Measurements from ENCODE around the gene CCNT1. TPM values are rescaled to one million over a fixed set of nuclear protein-coding genes. Genes with fewer than 3 reads are reported as not detected.
A peak's percentile ranks its signal among the peaks of the same experiment; 100 is the strongest.
"Not testable (repeated sequence)": the region's sequence is repeated elsewhere in the genome, so short reads cannot be mapped to it uniquely, and the experiment has no call there.

The CCNT1 gene
- total RNA-seq, 1 experiment from 2014 or later: 33.2 TPM

GRCh38 chr12:48691826-48692487, 24.6 kb downstream of the CCNT1 start:
- DNase-seq (ENCODE audit: low read depth): no peak

GRCh38 chr12:48690990-48691389, 25.5 kb downstream of the CCNT1 start:
- DNase-seq (ENCODE audit: low read depth): no peak

- no peak for DNase-seq (ENCODE audit: low read depth)
Observed at GRCh38 chr12:48690436-48690835, 26.1 kb downstream of the CCNT1 start.

- no peak for DNase-seq (ENCODE audit: low read depth)
Observed at GRCh38 chr12:48688836-48689235, 27.7 kb downstream of the CCNT1 start.

GRCh38 chr12:48687592-48687991, 28.9 kb downstream of the CCNT1 start:
- DNase-seq (ENCODE audit: low read depth): no peak

- no peak for DNase-seq (ENCODE audit: low read depth)
Observed at GRCh38 chr12:48686615-48687334, 29.7 kb downstream of the CCNT1 start.

- no peak for DNase-seq (ENCODE audit: low read depth)
Observed at GRCh38 chr12:48686037-48686595, 30.4 kb downstream of the CCNT1 start.

GRCh38 chr12:48683534-48683933, 33.0 kb downstream of the CCNT1 start:
- no peak for DNase-seq (ENCODE audit: low read depth)

GRCh38 chr12:48682927-48683326, 33.6 kb downstream of the CCNT1 start:
- DNase-seq (ENCODE audit: low read depth): no peak

GRCh38 chr12:48682533-48682905, 34.0 kb downstream of the CCNT1 start:
- DNase-seq (ENCODE audit: low read depth): not testable (repeated sequence)

GRCh38 chr12:48681710-48682532, 34.6 kb downstream of the CCNT1 start, which contains the start of gene KANSL2:
Gene KANSL2 (minus strand): TSS chr12:48682238. CDS start chr12:48681632, 606 bp downstream.
- DNase-seq (ENCODE audit: low read depth): peak; percentile 99

GRCh38 chr12:48681399-48681709, 35.2 kb downstream of the CCNT1 start:
- DNase-seq (ENCODE audit: low read depth): no peak

- no peak for DNase-seq (ENCODE audit: low read depth)
Observed at GRCh38 chr12:48680861-48681260, 35.6 kb downstream of the CCNT1 start.

- DNase-seq (ENCODE audit: low read depth): no peak
Observed at GRCh38 chr12:48678551-48679185, 37.8 kb downstream of the CCNT1 start.

GRCh38 chr12:48671231-48671856, 45.2 kb downstream of the CCNT1 start:
- peak; percentile 19 for DNase-seq (ENCODE audit: low read depth)

GRCh38 chr12:48668996-48669395, 47.5 kb downstream of the CCNT1 start:
- DNase-seq (ENCODE audit: low read depth): no peak

GRCh38 chr12:48659863-48660262, 56.6 kb downstream of the CCNT1 start:
- DNase-seq (ENCODE audit: low read depth): no peak

- DNase-seq (ENCODE audit: low read depth): no peak
Observed at GRCh38 chr12:48651681-48652080, 64.8 kb downstream of the CCNT1 start.

- not testable (repeated sequence) for DNase-seq (ENCODE audit: low read depth)
Observed at GRCh38 chr12:48645354-48645753, 71.2 kb downstream of the CCNT1 start.

- no peak for DNase-seq (ENCODE audit: low read depth)
Observed at GRCh38 chr12:48643011-48643410, 73.5 kb downstream of the CCNT1 start.

Measured in M059J (cell line).